Lower leg skin (tissue), 4 donors: ENCODE measurements around the gene EEF1AKMT4. TPM values are rescaled to one million over a fixed set of nuclear protein-coding genes. Genes with fewer than 3 reads are reported as not detected.

Experiments used
- DNase-seq, 2 donors: peaks; one replicate each; pipeline ENCODE4 v3.0.0-alpha.2; 2019; ENCODE audit warnings: low spot score in 2 of 2
- H3K4me3 ChIP-seq: fragments of 200-600 bp; sonication (generic); 2 replicates; pipeline ENCODE4 v1.5.1; 2017; ENCODE audit warnings: mild to moderate bottlenecking, low read depth; ENCODE audit not compliant: poor library complexity, severe bottlenecking
- CTCF ChIP-seq, 3 donors: fragments of 450-650 bp; IDR thresholded peaks; one replicate each; pipeline ENCODE4 v1.5.1; 2016; ENCODE audit warnings: antibody characterized with exemption in 3 of 3, mild to moderate bottlenecking in 3 of 3, moderate library complexity in 2 of 3
- POLR2A ChIP-seq, 2 donors: fragments of 450-650 bp; IDR thresholded peaks; one replicate each; pipeline ENCODE4 v1.6.1; 2016 to 2017; ENCODE audit warnings: antibody characterized with exemption in 2 of 2, mild to moderate bottlenecking in 1 of 2, moderate library complexity in 1 of 2
- WGBS, 2 donors: methylation state at CpG; one replicate each; pipeline ENCODE4 v1.1.5; 2018; 5-methylcytosine and 5-hydroxymethylcytosine counted together
- intact Hi-C: fragments of 100-400 bp; cut with DNase I; formaldehyde crosslinking; loops from one replicate; pipeline ENCODE4 v1.15.0; 2023; ENCODE audit warnings: low total_unique reads
- total RNA-seq, 4 donors: library from RNA; depleted of rRNA; stranded (reverse); fragments of >200 nt; gene quantifications; one replicate each; pipeline ENCODE4 v1.1.0, GENCODE V29; 2016

EEF1AKMT4 gene
- total RNA-seq, 4 donors from 2014 or later = 4.3 to 7.7 (median 6.1) TPM

- no peak overlapping the region for H3K4me3 ChIP-seq
- intact Hi-C loops = loop anchor here (5.0 kb wide), 1 partner anchor 98 kb away; no protein-coding TSS in a partner anchor
These were observed 8.9 kb upstream of the EEF1AKMT4 start for GRCh38 chr3:184240384-184241140.

GRCh38 chr3:184241141-184241446, 8.4 kb upstream of the EEF1AKMT4 start:
- DNase-seq = no peak
- TF ChIP-seq CTCF (IDR thresholded peaks at IDR 0.05) (no peak), POLR2A (IDR thresholded peaks at IDR 0.05) (no peak)
- no peak overlapping the region for H3K4me3 ChIP-seq
- WGBS, 2 donors = 51 to 54% methylated on average over 9 to 14 of the region's 17 CpGs
- intact Hi-C loops = loop anchor here (5.0 kb wide), 1 partner anchor 99 kb away; no protein-coding TSS in a partner anchor

More at GRCh38 chr3:184240384-184241140, 8.9 kb upstream of the EEF1AKMT4 start:
- no peak for DNase-seq
- TF ChIP-seq POLR2A (IDR thresholded peaks at IDR 0.05) = no peak
- no peak for TF ChIP-seq CTCF (IDR thresholded peaks at IDR 0.05)
- WGBS, 2 donors = 70 to 85% methylated on average over 4 of the region's 4 CpGs

- no peak overlapping the region for H3K4me3 ChIP-seq
- DNase-seq = no peak
- intact Hi-C loops = loop anchor here (5.0 kb wide), 1 partner anchor 99 kb away; no protein-coding TSS in a partner anchor
- 28 to 35% methylated on average over 8 to 12 of the region's 46 CpGs for WGBS, 2 donors
- TF ChIP-seq POLR2A (IDR thresholded peaks at IDR 0.05) = no peak
- TF ChIP-seq CTCF (IDR thresholded peaks at IDR 0.05) = peak in 1 of 3 donors; percentile 40
These were observed 7.8 kb upstream of the EEF1AKMT4 start for GRCh38 chr3:184241447-184242296.

GRCh38 chr3:184242297-184242685, 7.2 kb upstream of the EEF1AKMT4 start:
- no peak for DNase-seq
- TF ChIP-seq POLR2A (IDR thresholded peaks at IDR 0.05) = no peak
- no peak for TF ChIP-seq CTCF (IDR thresholded peaks at IDR 0.05)
- 81 to 87% methylated on average over 5 of the region's 5 CpGs for WGBS, 2 donors
- intact Hi-C loops = loop anchor here (5.0 kb wide), 1 partner anchor 100 kb away; no protein-coding TSS in a partner anchor
- H3K4me3 ChIP-seq = no peak overlapping the region

- no peak for TF ChIP-seq CTCF (IDR thresholded peaks at IDR 0.05)
- no peak for TF ChIP-seq POLR2A (IDR thresholded peaks at IDR 0.05)
- intact Hi-C loops = no loop called here
These were observed 739 bp upstream of the EEF1AKMT4 start, which contains the start of gene ALG3 for GRCh38 chr3:184248454-184249411. ALG3 (minus strand) TSS chr3:184248962; CDS start chr3:184248940, 22 bp downstream.

More at GRCh38 chr3:184248454-184249411, 739 bp upstream of the EEF1AKMT4 start, which contains the start of gene ALG3:
- peak within 1 kb of the TSS; percentile 71 for H3K4me3 ChIP-seq
- DNase-seq = peak; percentile 66 to 96
- WGBS, 2 donors = 0 to 1% methylated on average over 33 to 40 of the region's 49 CpGs
